HG03571 (cell line): ENCODE measurements around the gene FRS2.
"Not testable (repeated sequence)": the region's sequence is repeated elsewhere in the genome, so short reads cannot be mapped to it uniquely, and the experiment has no call there.

Experiments used
- ATAC-seq: cut with Tn5 transposase; IDR thresholded peaks from one replicate; pipeline ENCODE4 v1.9.1; 2021; ENCODE audit not compliant: unreplicated experiment

FRS2 gene

DNA sequence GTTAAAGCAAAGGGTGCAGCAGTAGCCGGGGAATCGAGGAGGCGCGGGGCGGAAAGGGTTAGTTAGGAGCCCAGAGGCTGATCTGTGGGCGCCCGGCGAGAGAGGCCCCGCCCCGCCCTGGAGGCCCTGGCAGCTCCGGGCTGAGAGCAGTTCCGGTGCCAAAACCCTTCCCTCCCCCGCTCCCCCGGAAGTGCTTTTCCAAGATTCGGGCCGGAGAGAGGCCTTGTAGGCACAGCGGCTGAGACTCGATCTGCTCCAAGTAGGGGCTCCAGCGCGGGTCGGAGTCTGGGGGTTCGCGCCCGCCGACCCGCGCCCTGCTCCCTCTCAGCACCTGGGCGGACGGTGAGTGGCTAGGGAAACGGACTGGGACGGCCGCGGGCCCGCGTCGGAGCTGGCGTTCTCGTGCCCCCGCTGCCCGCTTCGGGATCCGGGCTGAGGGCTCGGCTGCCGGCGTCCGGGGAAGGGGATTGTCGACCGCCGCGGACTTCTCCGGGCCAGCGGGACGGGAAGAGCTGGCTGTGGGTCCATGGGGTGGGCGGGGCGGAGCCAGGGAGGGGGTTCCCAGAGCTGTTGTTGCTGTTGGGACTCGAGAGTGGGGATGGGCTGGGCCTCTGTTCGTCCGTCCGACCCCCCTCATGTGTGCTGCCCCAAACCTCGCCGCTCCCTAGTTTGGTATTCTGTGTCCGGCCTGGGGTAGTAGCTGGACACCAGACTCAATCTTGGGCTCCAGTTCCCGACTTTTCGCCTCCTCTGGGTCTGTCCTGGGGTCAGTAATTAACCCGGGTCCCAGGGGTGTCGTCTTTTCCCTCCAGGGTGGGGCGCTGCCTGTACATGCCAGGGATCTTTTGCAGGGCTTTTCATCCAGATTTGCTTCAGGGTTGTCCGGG, at the start of gene FRS2:
TSS of gene FRS2 (plus strand) at position 200 of the 887 bp plus-strand sequence. CDS start 98,643 bp downstream, outside the sequence.
- ATAC-seq: peak; percentile 97

GRCh38 chr12:69421548-69421947, 48.6 kb upstream of the FRS2 start:
- no peak for ATAC-seq

DNA sequence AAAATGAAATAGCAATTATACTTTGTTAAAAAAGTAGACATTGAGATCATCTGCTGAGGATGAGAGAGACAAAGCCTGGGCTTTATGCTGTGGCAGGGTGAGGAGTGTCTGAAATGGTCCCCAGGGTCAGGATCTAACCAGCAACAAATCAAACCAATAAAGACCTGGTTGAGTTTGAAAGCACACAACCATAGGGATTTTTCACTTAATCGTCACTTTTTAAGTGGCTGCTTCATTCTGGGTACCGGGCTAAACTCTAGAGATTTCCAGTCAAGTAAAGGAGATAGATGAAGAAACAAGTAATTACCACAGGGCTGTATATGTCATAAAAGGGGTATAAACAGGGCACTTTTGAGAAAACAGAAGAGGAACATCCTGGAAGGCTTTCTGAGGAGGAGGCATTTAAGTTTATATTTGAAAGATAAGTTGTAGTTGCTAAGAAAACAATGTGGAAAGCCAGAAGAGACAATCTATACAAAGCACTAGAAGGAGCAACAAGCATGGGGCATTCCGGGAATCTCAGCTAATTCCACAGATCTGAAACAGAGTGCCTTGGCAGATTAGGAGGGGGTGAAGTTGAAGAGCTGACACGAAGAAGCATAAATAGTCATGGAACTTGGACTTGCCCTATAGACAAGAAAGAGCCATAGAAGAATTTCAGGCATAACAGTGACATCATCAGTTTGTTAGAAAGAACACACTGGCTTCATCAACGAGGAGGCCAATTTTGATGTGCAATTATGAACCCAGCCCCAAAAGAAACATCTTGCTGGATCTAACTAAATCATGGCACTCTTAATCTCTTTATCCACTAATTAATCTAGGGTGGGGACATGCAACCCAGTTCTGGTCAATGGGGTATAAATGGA, 46.9 kb upstream of the FRS2 start:
- no peak for ATAC-seq

DNA sequence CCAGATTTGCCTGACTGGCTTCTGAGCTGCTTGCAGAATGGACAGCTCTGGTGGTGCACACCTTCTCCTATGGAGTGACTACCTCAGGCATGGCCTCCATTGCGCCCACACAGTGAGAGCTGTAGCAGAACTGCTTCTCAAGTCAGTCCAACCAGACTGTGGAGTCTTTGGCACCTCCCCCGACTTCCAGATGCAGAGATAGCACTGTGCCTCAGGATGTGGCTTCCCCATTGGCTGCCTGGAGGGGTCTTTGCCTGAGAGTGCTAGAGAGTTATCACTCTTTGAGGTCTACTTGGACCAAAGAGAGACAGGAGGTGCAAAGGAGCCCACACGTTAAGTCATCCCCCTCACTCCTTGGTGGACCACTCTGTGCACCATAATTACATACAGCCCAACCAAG, 44.8 kb upstream of the FRS2 start:
- no peak for ATAC-seq

- ATAC-seq: no peak
Observed at GRCh38 chr12:69428351-69429073, 41.7 kb upstream of the FRS2 start.

GRCh38 chr12:69430942-69431590, 39.1 kb upstream of the FRS2 start:
- ATAC-seq: no peak

GRCh38 chr12:69431591-69432222, 38.5 kb upstream of the FRS2 start:
- ATAC-seq: no peak

- ATAC-seq: no peak
Observed at GRCh38 chr12:69433653-69434052, 36.5 kb upstream of the FRS2 start.

- no peak for ATAC-seq
Observed at GRCh38 chr12:69435644-69436043, 34.5 kb upstream of the FRS2 start.

GRCh38 chr12:69437073-69437472, 33.1 kb upstream of the FRS2 start:
- ATAC-seq: no peak

DNA sequence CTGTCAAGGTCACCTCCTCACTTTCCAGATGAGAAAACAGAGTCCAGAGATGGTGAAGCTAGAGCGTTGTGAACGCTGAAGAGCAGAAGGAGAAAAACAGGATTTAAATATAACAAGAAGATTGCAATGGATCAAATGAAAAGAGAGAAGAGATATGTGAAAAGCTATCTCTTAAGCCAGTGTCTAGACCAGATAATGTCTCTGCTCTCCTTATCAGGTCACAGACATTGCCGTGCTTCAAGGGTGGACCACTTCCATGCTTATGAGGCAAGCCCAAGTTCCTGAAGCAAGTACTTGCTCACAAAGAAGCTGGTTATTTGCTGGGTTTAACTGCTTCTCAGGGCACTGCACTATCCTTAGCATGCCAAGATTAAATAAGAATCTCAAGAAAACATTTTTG, 31.6 kb upstream of the FRS2 start:
- ATAC-seq: no peak

GRCh38 chr12:69440016-69440415, 30.2 kb upstream of the FRS2 start:
- ATAC-seq: no peak

DNA sequence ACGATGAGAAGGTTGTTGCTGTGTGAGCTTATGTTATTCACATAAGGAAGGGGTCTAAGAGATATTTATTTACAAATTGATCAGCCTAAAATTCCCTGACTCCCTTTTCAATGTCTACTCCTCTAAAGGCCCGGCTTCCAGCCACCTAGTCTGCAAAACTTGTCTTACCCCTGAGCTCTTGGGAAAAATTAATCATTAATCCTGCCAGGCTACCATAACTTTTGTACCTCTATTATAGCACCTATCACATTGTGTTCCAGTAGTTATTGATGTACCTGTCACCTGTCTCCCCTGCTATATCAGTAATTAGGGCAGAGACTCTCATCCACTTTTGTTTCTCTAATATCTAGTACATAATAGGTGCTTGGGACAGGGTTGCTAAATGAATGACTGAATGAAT, 29.3 kb upstream of the FRS2 start:
- no peak for ATAC-seq

DNA sequence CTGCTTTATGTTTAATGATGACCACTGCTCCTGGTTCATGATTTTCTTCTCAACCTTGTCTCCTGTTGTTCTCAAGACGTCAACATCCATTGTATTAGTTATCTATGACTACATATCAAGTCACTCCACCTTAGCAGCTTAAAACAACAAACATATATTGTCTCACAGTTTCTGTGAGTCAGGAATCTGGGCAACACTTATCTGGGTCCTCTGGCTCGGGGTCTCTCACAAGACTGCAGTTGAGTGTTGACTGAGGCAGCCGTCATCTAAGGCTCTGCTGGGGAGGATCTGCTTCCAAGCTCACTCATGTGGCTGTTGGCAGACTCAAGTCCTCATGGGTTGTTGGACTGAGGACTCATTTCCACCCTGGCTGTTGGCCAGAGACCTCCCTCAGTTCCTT, 27.3 kb upstream of the FRS2 start:
- no peak for ATAC-seq

DNA sequence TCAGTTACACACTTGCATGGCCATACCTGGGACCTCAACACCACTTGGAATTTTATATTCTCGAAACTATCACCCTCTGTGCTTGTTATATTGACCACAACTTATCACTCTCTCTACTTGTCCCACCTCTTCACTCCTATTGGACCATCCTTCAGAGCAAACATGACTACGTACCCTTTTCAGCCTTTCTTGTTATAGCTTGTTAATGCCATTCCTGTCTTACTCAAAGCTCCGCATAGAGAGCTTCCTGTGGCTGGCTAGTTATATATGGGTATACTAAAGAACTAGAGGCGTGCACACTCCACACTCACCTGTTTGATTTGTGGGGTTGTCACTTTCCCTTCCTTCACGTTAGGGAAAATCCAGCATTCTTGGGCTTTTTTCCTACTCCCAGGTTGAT, 26.3 kb upstream of the FRS2 start:
- no peak for ATAC-seq

DNA sequence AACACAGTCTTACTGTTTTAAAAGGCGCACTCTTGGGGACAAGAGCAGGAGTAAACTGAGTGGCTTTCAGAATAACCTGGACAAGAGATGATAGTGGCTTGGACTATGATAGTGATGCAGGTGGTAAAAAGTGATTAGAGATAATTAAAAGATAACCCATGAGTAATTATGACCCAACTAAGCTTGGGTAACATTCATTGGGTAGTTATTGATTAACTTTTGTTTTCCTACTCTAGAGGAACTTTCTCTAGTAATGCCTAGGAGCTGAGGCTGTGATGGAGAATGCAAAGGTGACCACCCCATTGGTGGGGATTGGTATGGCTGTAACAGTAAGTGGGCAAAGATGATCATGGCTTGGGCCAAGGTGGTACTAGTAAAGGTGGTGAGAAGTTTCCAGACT, 22.3 kb upstream of the FRS2 start:
- no peak for ATAC-seq

GRCh38 chr12:69452598-69453132, 17.5 kb upstream of the FRS2 start:
- ATAC-seq: not testable (repeated sequence)

GRCh38 chr12:69456239-69456638, 13.9 kb upstream of the FRS2 start:
- ATAC-seq: no peak

GRCh38 chr12:69457433-69457832, 12.8 kb upstream of the FRS2 start:
- ATAC-seq: no peak

DNA sequence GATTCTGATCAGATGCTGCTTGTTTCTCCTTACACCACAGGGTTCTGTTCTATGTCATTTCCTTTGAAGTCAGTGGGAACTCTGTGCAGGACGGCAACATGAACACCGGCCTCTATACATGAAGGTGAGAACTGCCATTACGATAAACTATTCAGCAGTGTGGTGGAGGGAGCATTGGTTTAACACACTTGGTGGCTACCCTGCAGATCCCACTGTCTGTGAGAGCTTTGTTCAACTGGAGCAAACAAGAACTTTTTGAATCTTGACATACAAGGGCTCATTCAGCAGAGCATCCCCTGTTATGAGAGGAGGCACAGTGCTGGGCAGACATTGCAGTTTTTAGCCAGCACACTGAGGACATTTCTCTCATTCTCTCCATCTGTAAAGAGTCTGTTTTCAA, 10.7 kb upstream of the FRS2 start:
- no peak for ATAC-seq
